Erythroblast (primary cell): ENCODE data around the gene CDH19.

ENCODE experiments used
- GATA1 ChIP-seq: IDR thresholded peaks from 2 replicates; pipeline ENCODE4 v1.6.1; 2011; ENCODE audit warnings: low read depth, mild to moderate bottlenecking, control low read depth, low read length, moderate library complexity
- POLR2A ChIP-seq: IDR thresholded peaks from 2 replicates; pipeline ENCODE4 v1.6.1; 2011; ENCODE audit warnings: mild to moderate bottlenecking, low read length

- TF ChIP-seq POLR2A (no peak), GATA1 (no peak)
Observed at GRCh38 chr18:66635342-66635741, 31.5 kb upstream of the CDH19 start.
